ENCODE measurements around the gene SH3RF3. TPM values are rescaled to one million over a fixed set of nuclear protein-coding genes. Genes with fewer than 3 reads are reported as not detected.

SH3RF3 gene
- 1 to 10 TPM; 1.5 to 1.8 TPM for total RNA-seq
- polyA plus RNA-seq (2013, experiment 1 of 2), result 1.7 TPM
- 1.8 TPM for polyA plus RNA-seq (2013, experiment 2 of 2)
- long read RNA-seq, experiment 1, partial matches to known transcripts, result 2 of 2 reads
- long read RNA-seq, experiment 1, other reads (novel, unspliced or antisense), result 0 of 2 reads
- long read RNA-seq, experiment 2, result 0 reads
- long read RNA-seq, experiment 3, partial matches to known transcripts, result 0 of 1 reads
- long read RNA-seq, experiment 3, other reads (novel, unspliced or antisense), result 1 of 1 reads
- long read RNA-seq, experiment 4, result 0 reads

- Histone ChIP-seq H3K27me3 (ENCODE audit: control insufficient read depth, insufficient read depth, low read length, poor library complexity, severe bottlenecking) (peaks cover 51% of the 10 kb centered on the region), H3K4me3 (ENCODE audit: low read length) (peak within 1 kb of the TSS; percentile 77), H3K9ac (ENCODE audit: extremely low read depth, low read length, poor library complexity, severe bottlenecking) (no peak within 1 kb of the TSS), H3K9me3 (ENCODE audit: control insufficient read depth, low read length) (no peaks in the 10 kb centered on the region), H3K36me3 (ENCODE audit: control insufficient read depth, insufficient read depth, low read length) (no peaks in the 10 kb centered on the region), H3K4me1 (ENCODE audit: control insufficient read depth, insufficient read depth, low read length) (no peaks in the 10 kb centered on the region), H3K27ac (ENCODE audit: low read depth, low read length) (no peak within 1 kb of the TSS)
- WGBS, 2 experiments (ENCODE audit: insufficient coverage in 1 of 2, insufficient read length in 1 of 2), result 0% methylated on average over 31 to 85 of the region's 85 CpGs
- no peaks in the 10 kb centered on the region for H3K36me3 Mint-ChIP-seq (ENCODE audit: low read depth)
- peak; percentile 82 for DNase-seq
- TF ChIP-seq CTCF (conservative IDR thresholded peaks at IDR 0.05), result peak; percentile 12
- peak within 1 kb of the TSS; percentile 64 for H3K4me3 Mint-ChIP-seq
- no peaks in the 10 kb centered on the region for H3K9me3 Mint-ChIP-seq
- no peak within 1 kb of the TSS for H3K27ac Mint-ChIP-seq
- H3K27me3 Mint-ChIP-seq (ENCODE audit: insufficient read depth), result peaks cover 60% of the 10 kb centered on the region
- peaks cover 14% of the 10 kb centered on the region for H3K4me1 Mint-ChIP-seq
Measured at GRCh38 chr2:109128616-109129355, at the start of gene SH3RF3. SH3RF3 (plus strand) TSS chr2:109129205.

- peaks cover 13% of the 10 kb centered on the region for H3K27me3 Mint-ChIP-seq (ENCODE audit: insufficient read depth)
- no peaks in the 10 kb centered on the region for H3K9me3 ChIP-seq (ENCODE audit: control insufficient read depth, low read length)
- no peaks in the 10 kb centered on the region for H3K36me3 Mint-ChIP-seq (ENCODE audit: low read depth)
- TF ChIP-seq CTCF (conservative IDR thresholded peaks at IDR 0.05), result no peak
- H3K4me3 ChIP-seq (ENCODE audit: low read length), result no peak overlapping the region
- H3K36me3 ChIP-seq (ENCODE audit: control insufficient read depth, insufficient read depth, low read length), result no peaks in the 10 kb centered on the region
- no peak overlapping the region for H3K9ac ChIP-seq (ENCODE audit: extremely low read depth, low read length, poor library complexity, severe bottlenecking)
- no peak for DNase-seq
- no peak overlapping the region for H3K27ac Mint-ChIP-seq
- H3K9me3 Mint-ChIP-seq, result no peaks in the 10 kb centered on the region
- no peak overlapping the region for H3K27ac ChIP-seq (ENCODE audit: low read depth, low read length)
- H3K4me3 Mint-ChIP-seq, result no peak overlapping the region
- H3K4me1 Mint-ChIP-seq, result peaks cover 3% of the 10 kb centered on the region
- 78 to 81% methylated on average over 4 to 6 of the region's 6 CpGs for WGBS, 2 experiments (ENCODE audit: insufficient coverage in 1 of 2, insufficient read length in 1 of 2)
- H3K27me3 ChIP-seq (ENCODE audit: control insufficient read depth, insufficient read depth, low read length, poor library complexity, severe bottlenecking), result no peaks in the 10 kb centered on the region
- peaks cover 3% of the 10 kb centered on the region for H3K4me1 ChIP-seq (ENCODE audit: control insufficient read depth, insufficient read depth, low read length)
Measured at GRCh38 chr2:109079590-109079989, 49.4 kb upstream of the SH3RF3 start.

- H3K36me3 ChIP-seq (ENCODE audit: control insufficient read depth, insufficient read depth, low read length), result no peaks in the 10 kb centered on the region
- H3K4me3 ChIP-seq (ENCODE audit: low read length), result no peak overlapping the region
- Mint-ChIP-seq H3K27me3 (ENCODE audit: insufficient read depth) (peaks cover 13% of the 10 kb centered on the region), H3K27ac (no peak overlapping the region), H3K9me3 (no peaks in the 10 kb centered on the region), H3K4me1 (peaks cover 3% of the 10 kb centered on the region), H3K4me3 (no peak overlapping the region), H3K36me3 (ENCODE audit: low read depth) (no peaks in the 10 kb centered on the region)
- no peaks in the 10 kb centered on the region for H3K9me3 ChIP-seq (ENCODE audit: control insufficient read depth, low read length)
- no peaks in the 10 kb centered on the region for H3K27me3 ChIP-seq (ENCODE audit: control insufficient read depth, insufficient read depth, low read length, poor library complexity, severe bottlenecking)
- 79 to 89% methylated on average over 4 to 6 of the region's 6 CpGs for WGBS, 2 experiments (ENCODE audit: insufficient coverage in 1 of 2, insufficient read length in 1 of 2)
- TF ChIP-seq CTCF (conservative IDR thresholded peaks at IDR 0.05), result no peak
- H3K27ac ChIP-seq (ENCODE audit: low read depth, low read length), result no peak overlapping the region
- DNase-seq, result no peak
- no peak overlapping the region for H3K9ac ChIP-seq (ENCODE audit: extremely low read depth, low read length, poor library complexity, severe bottlenecking)
- H3K4me1 ChIP-seq (ENCODE audit: control insufficient read depth, insufficient read depth, low read length), result peaks cover 4% of the 10 kb centered on the region
Measured at GRCh38 chr2:109080109-109080508, 48.9 kb upstream of the SH3RF3 start.
